ENCODE results near the gene CNRIP1. TPM values are rescaled to one million over a fixed set of nuclear protein-coding genes. Genes with fewer than 3 reads are reported as not detected.

Gene CNRIP1
- total and polyA plus RNA-seq, 8 donors, result 16.9 to 50.8 (median 46.0) TPM

DNA sequence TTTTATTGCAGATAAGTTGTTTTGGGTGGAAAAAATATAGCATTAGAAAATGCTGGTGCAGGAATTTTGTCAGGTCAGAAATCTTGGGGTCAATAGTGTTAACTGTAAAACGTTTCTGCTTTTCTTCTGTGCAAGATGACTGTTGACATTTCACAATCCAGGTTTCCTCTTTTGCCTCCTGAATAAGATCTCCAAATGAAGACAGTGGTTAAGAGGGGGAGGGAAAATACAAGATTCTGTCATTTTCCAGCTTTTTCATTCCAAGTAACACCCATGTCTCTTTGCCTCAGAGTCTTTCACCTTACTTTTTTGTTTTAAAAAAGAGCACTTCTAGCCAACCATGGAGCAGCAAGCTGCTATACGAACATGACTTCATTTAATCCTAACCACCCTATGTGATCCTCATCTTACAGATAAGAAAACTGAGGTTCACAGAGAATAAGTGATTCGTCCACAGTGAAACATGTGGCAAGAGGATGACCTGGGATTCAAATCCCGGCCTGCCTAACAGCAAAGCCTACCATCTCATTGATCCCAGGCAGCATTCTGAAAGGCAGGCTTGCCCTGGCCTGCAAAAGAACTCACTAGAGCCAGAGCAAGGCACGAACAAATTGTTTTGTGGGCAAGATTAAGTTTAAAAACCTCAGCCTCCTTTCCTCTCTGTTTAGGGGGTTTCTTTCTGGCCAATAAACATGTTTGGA lies 48.4 kb upstream of the CNRIP1 start:
- H3K27me3 ChIP-seq, result no peaks in the 10 kb centered on the region
- H3K36me3 ChIP-seq, result no peaks in the 10 kb centered on the region
- intact Hi-C loops (cut with DNase I), result no loop called here
- peaks cover 0 to 63% of the 10 kb centered on the region in 2 donors for H3K4me1 ChIP-seq
- peak overlapping the region; percentile 9 to 84 for H3K27ac ChIP-seq
- no peak for TF ChIP-seq CTCF (IDR thresholded peaks at IDR 0.05)
- no peak for DNase-seq
- no peaks in the 10 kb centered on the region for H3K9me3 ChIP-seq
- peak; percentile 34 for ATAC-seq
- H3K4me3 ChIP-seq, result peak overlapping the region in 1 of 2 donors; percentile 54

DNA sequence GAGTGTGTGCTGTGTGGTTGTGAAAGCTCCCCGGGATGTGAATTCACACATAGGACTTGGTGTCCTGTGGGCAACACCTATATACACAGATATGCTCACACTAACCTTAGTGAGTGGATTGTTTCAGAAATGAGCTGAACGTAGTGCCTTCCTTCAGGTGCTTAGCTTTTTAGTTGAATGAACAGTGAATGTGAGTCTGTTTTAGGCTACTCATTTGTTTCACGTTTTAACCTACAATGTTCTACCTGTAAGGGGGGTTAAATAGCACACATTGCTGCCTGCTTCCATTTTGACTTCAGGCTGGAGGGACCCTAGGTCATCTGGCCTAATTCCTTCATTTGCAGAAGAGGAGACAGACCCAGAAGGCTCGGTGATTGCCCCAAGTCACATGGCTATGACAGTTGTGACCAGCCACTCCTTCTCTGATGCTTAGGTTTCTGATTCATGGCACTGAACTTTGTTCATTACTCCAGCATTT lies 46.4 kb upstream of the CNRIP1 start:
- Histone ChIP-seq H3K9me3 (no peaks in the 10 kb centered on the region), H3K36me3 (no peaks in the 10 kb centered on the region), H3K27ac (peak overlapping the region; percentile 46 to 84), H3K4me1 (peaks cover 0 to 58% of the 10 kb centered on the region in 2 donors), H3K27me3 (no peaks in the 10 kb centered on the region), H3K4me3 (peak overlapping the region in 1 of 2 donors; percentile 54)
- TF ChIP-seq CTCF (IDR thresholded peaks at IDR 0.05), result no peak
- DNase-seq, result peak in 1 of 4 donors; percentile 61
- peak; percentile 59 for ATAC-seq
- intact Hi-C loops (cut with DNase I), result no loop called here

- Histone ChIP-seq H3K9me3 (no peaks in the 10 kb centered on the region), H3K27ac (peak within 1 kb of the TSS; percentile 46 to 84), H3K36me3 (no peaks in the 10 kb centered on the region), H3K4me1 (peaks cover 0 to 47% of the 10 kb centered on the region in 2 donors), H3K4me3 (peak within 1 kb of the TSS; percentile 6 to 54), H3K27me3 (no peaks in the 10 kb centered on the region)
- intact Hi-C loops (cut with DNase I), result no loop called here
- ATAC-seq (peak; percentile 68), DNase-seq (peak in 2 of 4 donors; percentile 86 to 88)
- no peak for TF ChIP-seq CTCF (IDR thresholded peaks at IDR 0.05)
Measured at GRCh38 chr2:68365087-68365486, 45.3 kb upstream of the CNRIP1 start, which contains the start of gene PLEK. PLEK (plus strand) TSS chr2:68365282; CDS start chr2:68365352, 70 bp downstream.

GRCh38 chr2:68363721-68364120 lies 44.0 kb upstream of the CNRIP1 start:
- Histone ChIP-seq H3K9me3 (no peaks in the 10 kb centered on the region), H3K36me3 (no peaks in the 10 kb centered on the region), H3K27me3 (no peaks in the 10 kb centered on the region), H3K4me3 (no peak overlapping the region), H3K27ac (peak overlapping the region in 1 of 2 donors; percentile 84), H3K4me1 (peaks cover 0 to 34% of the 10 kb centered on the region in 2 donors)
- intact Hi-C loops (cut with DNase I), result loop anchor here in 1 of 2 donors (5.0 kb wide), 1 partner anchor 79 kb away; no protein-coding TSS in a partner anchor
- no peak for DNase-seq
- TF ChIP-seq CTCF (IDR thresholded peaks at IDR 0.05), result no peak
- no peak for ATAC-seq

GRCh38 chr2:68362749-68363148 lies 43.0 kb upstream of the CNRIP1 start:
- intact Hi-C loops (cut with DNase I), result loop anchor here in 1 of 2 donors (5.0 kb wide), 1 partner anchor 80 kb away; no protein-coding TSS in a partner anchor
- ATAC-seq (peak; percentile 8), DNase-seq (no peak)
- no peak for TF ChIP-seq CTCF (IDR thresholded peaks at IDR 0.05)
- Histone ChIP-seq H3K9me3 (no peaks in the 10 kb centered on the region), H3K36me3 (no peaks in the 10 kb centered on the region), H3K27me3 (no peaks in the 10 kb centered on the region), H3K4me3 (no peak overlapping the region), H3K27ac (peak overlapping the region in 1 of 2 donors; percentile 68), H3K4me1 (peaks cover 0 to 28% of the 10 kb centered on the region in 2 donors)
